HG03025 (cell line): ENCODE measurements around the gene DDX10.
"Not testable (repeated sequence)": the region's sequence is repeated elsewhere in the genome, so short reads cannot be mapped to it uniquely, and the experiment has no call there.

Experiments
- ATAC-seq: cut with Tn5 transposase; IDR thresholded peaks from one replicate; pipeline ENCODE4 v1.9.1; 2021; ENCODE audit warnings: mild to moderate bottlenecking, moderate library complexity; ENCODE audit not compliant: unreplicated experiment, low FRiP score

The DDX10 gene

GRCh38 chr11:108664730-108665525 lies at the start of gene DDX10:
Gene DDX10, plus strand, starts transcription at chr11:108665069. Its CDS starts 85 bp downstream, at chr11:108665154.
- peak; percentile 78 for ATAC-seq

- no peak for ATAC-seq
Measured at GRCh38 chr11:108616549-108616948, 48.3 kb upstream of the DDX10 start.

DNA sequence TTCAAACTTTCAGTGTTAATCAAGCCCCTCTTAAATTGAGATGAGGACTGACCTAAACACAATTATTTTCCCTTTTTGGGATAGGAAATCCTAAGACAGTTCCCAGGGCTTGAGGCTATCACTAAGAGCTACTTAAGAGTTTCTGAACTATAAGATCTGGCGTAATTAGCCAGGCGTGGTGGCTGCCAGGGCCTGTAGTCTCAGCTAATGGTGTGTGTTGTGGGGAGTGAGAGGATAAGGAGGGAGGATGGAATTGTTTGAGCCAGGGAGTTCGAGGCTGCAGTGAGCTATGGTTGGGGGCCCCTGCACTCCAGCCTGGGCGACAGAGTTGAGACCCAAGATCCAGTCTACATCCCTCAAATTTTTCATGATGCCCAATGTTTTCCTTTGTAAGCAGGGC lies 47.8 kb upstream of the DDX10 start:
- no peak for ATAC-seq

DNA sequence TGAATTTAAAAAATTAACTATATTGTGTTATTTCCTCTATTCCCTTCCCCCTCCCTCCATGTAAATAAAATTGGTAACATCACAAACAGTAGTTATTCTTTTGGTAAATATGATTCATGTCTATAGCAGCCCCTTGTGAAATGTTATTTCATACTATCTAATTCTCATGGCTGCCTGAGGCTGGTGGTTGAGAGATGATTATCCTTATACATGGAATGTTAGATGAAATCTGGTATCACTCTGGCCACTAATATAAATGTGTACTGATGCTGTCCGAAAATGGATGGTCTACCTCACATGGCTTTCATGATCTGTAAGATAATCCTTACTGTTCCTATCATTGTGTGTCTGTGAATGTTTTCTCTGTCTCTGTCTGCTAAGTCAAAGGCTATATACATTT lies 46.3 kb upstream of the DDX10 start:
- no peak for ATAC-seq

DNA sequence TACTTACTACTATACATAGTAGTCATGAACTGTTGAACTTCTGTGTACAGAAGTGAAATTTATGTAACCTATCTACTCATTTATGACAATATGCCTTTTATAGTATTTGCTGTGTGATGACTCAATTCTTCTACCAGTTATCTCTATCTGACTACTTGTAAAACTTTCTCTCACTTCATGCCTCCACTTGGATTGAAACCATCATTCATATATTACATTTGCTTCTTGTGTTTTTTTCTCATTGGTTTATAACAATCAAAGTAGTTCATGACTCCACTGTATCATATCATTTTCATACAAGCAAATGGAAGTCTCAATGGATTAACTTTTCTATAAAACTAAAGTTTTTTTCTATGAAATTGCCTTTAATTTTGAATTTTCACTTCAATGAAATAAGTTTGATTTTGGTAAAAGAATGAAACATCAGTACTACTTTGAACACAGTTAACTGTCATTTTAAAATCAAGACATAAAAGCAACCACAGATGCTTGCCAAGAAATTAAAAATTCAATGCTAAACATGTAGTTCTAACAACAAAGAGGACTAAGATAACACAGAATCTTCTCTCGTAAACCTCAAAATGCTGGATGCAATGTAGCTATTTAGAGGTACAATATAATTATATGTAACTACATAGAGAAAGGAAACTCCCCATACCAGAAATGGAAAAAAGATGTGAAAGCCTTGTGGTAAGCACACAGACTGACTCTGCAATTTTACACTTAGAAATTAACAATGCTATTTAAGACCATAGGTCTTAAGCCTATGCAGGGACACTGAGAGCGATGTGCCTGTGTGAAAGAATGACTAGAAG lies 43.7 kb upstream of the DDX10 start:
- peak; percentile 95 for ATAC-seq

GRCh38 chr11:108622341-108622740 lies 42.5 kb upstream of the DDX10 start:
- no peak for ATAC-seq

- no peak for ATAC-seq
Measured at GRCh38 chr11:108624196-108624925, 40.5 kb upstream of the DDX10 start.

GRCh38 chr11:108628326-108628725 lies 36.5 kb upstream of the DDX10 start:
- no peak for ATAC-seq

DNA sequence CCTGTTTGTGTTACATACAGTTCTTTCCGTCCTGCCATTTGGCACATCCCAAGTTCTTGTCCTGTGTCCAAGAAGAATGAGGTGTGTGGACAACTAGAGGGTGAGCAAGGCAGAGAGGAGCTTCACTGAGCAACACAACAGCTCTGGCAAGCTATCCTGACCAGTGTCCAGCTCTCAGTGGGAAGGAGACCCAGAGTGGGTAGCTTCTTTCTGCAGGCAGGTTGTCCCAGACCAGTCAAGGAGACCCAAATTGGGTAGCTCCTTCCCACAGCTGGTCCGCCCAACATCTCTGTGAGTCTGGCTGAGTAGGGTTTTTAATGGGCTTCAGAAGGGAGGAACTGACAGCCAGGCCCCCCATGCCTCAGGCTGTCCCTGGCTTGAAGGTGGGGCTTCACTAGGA lies 36.1 kb upstream of the DDX10 start:
- ATAC-seq, result no peak

- no peak for ATAC-seq
Measured at GRCh38 chr11:108629274-108629673, 35.6 kb upstream of the DDX10 start.

GRCh38 chr11:108632041-108632704 lies 32.7 kb upstream of the DDX10 start:
- ATAC-seq, result no peak

DNA sequence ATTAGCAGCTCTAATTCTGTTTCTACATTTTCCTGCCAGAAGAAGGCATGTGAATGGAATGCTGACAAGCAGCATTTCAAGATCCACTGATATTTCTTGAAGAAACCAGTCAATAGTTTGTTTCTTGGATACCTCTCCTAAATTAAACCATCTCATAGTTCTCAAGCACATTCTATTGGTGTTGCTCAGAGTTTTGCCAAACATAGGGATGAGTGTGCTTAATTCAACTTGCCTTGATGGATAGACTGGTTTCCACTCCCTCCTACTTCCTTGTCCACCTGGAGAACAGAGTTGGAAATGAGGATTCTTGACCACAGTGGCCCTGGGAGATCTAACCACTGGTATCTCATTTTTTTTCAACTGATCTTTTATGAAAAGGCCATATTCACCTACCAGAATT lies 29.8 kb upstream of the DDX10 start:
- ATAC-seq, result no peak

- no peak for ATAC-seq
Measured at GRCh38 chr11:108636222-108636621, 28.6 kb upstream of the DDX10 start.

- ATAC-seq, result no peak
Measured at GRCh38 chr11:108639146-108639545, 25.7 kb upstream of the DDX10 start.

- ATAC-seq, result not testable (repeated sequence)
Measured at GRCh38 chr11:108641752-108642151, 23.1 kb upstream of the DDX10 start.

DNA sequence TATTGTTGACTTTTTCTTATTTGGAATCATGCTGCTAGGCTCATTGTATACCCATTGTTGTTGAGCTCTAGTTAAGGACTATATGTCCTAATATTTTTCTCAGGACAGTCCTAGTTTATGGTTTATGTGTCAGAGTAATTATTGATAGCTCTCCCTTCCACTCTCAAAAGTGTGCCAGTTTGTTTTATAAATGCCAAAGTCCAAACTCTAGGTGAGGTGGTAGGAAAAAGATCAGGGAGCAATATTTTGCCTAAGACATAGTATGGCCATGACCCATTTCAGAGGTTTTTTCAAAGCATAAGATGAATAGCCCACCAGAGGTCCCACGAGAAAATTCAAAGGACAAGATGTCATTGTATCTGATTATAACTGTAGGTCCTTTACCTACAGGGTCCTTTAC lies 20.9 kb upstream of the DDX10 start:
- no peak for ATAC-seq

DNA sequence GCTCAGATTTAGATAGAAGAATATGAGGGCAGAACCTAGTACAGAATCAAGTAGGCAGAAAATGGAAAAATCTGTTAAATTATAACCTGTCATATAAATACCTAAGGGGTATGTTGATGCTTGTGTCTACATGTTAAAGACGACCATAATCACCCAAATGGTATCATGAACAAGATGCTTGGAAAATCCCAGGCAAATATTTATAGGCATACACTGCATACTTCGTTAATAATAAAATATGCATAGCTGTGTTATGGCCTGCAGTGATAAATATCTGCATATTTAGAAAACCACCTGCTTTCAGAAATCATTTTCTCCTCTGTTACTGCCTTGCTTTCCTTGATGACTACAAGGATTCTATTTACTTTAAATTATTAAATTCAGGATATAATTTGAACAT lies 18.9 kb upstream of the DDX10 start:
- no peak for ATAC-seq

DNA sequence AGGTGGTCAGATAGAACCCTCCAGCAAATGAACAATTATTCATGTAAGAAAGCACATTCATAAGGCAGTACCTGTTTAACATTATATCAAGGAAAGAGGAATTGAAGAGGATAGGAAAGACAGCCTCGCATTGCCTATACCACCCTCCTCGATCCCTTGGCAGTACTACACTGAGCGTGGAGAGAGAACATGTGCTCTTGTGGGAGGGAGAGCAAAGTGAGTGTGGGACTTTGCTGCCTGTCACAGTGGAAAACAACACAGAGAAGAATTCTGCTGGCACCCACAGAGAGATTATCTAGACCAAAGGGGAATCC lies 17.5 kb upstream of the DDX10 start:
- ATAC-seq, result no peak

GRCh38 chr11:108647701-108648527 lies 17.0 kb upstream of the DDX10 start:
- ATAC-seq, result peak; percentile 75

GRCh38 chr11:108648528-108648885 lies 16.4 kb upstream of the DDX10 start:
- no peak for ATAC-seq
